NCI-H2227 treated with DMSO at 0.1 percent for 48 hours (cell line): ENCODE results near the gene CARD19.
"Not testable (repeated sequence)": the region's sequence is repeated elsewhere in the genome, so short reads cannot be mapped to it uniquely, and the experiment has no call there.

Experiments used
- DNase-seq: peaks from one replicate; lab custom pipeline; 2025; lab: John Stamatoyannopoulos, UW

Gene CARD19

GRCh38 chr9:93134015-93134739 is 38.2 kb downstream of the CARD19 start, which contains the start of gene NINJ1:
Gene NINJ1, minus strand, starts transcription at chr9:93134251. Its CDS starts 34 bp downstream, at chr9:93134217.
- DNase-seq, result no peak

GRCh38 chr9:93134740-93135444 is 38.9 kb downstream of the CARD19 start:
- DNase-seq, result no peak

GRCh38 chr9:93136011-93136440 is 40.0 kb downstream of the CARD19 start:
- no peak for DNase-seq

- no peak for DNase-seq
Observed at GRCh38 chr9:93137362-93137761, 41.3 kb downstream of the CARD19 start.

GRCh38 chr9:93138171-93138764 is 42.3 kb downstream of the CARD19 start:
- no peak for DNase-seq

- no peak for DNase-seq
Observed at GRCh38 chr9:93139365-93140182, 43.6 kb downstream of the CARD19 start.

- DNase-seq, result no peak
Observed at GRCh38 chr9:93141771-93142483, 45.9 kb downstream of the CARD19 start.

GRCh38 chr9:93143830-93144530 is 48.0 kb downstream of the CARD19 start:
- DNase-seq, result no peak

GRCh38 chr9:93146696-93147095 is 50.7 kb downstream of the CARD19 start:
- DNase-seq, result not testable (repeated sequence)

- no peak for DNase-seq
Observed at GRCh38 chr9:93147632-93148031, 51.6 kb downstream of the CARD19 start.

GRCh38 chr9:93148721-93149120 is 52.7 kb downstream of the CARD19 start:
- no peak for DNase-seq

- no peak for DNase-seq
Observed at GRCh38 chr9:93149361-93149760, 53.3 kb downstream of the CARD19 start.

- no peak for DNase-seq
Observed at GRCh38 chr9:93151097-93151784, 55.2 kb downstream of the CARD19 start.

GRCh38 chr9:93154293-93154903 is 58.4 kb downstream of the CARD19 start:
- DNase-seq, result peak; percentile 1

GRCh38 chr9:93155716-93156474 is 59.9 kb downstream of the CARD19 start:
- no peak for DNase-seq

GRCh38 chr9:93156475-93157008 is 60.5 kb downstream of the CARD19 start:
- no peak for DNase-seq

- DNase-seq, result peak; percentile 24
Observed at GRCh38 chr9:93159601-93160471, 63.8 kb downstream of the CARD19 start.
